ENCODE data around the gene ACTR2. TPM values are rescaled to one million over a fixed set of nuclear protein-coding genes. Genes with fewer than 3 reads are reported as not detected.
"Not testable (repeated sequence)": the region's sequence is repeated elsewhere in the genome, so short reads cannot be mapped to it uniquely, and the experiment has no call there.

The ACTR2 gene
- total RNA-seq: 100 to 1,000 TPM in 5 of 7 donors, 10 to 100 TPM in 2; 33.4 to 146 (median 113) TPM
- polyA plus RNA-seq: 100 to 1,000 TPM in 1 of 2 donors, 10 to 100 TPM in 1; 46.3 to 129 TPM
- long read RNA-seq, donor 1, transcript ACTR2-201 (9 exons, 3,861 nt): major isoform, 101 of 120 reads
- long read RNA-seq, donor 1, partial matches to known transcripts: 3 of 120 reads
- long read RNA-seq, donor 1, other reads (novel, unspliced or antisense): 16 of 120 reads
- long read RNA-seq, donor 2, transcript ACTR2-201 (9 exons, 3,861 nt): major isoform, 41 of 60 reads
- long read RNA-seq, donor 2, partial matches to known transcripts: 19 of 60 reads
- long read RNA-seq, donor 2, other reads (novel, unspliced or antisense): 0 of 60 reads
- long read RNA-seq, donor 3, transcript ACTR2-201 (9 exons, 3,861 nt): major isoform, 22 of 27 reads
- long read RNA-seq, donor 3, partial matches to known transcripts: 2 of 27 reads
- long read RNA-seq, donor 3, other reads (novel, unspliced or antisense): 3 of 27 reads

GRCh38 chr2:65227456-65228262, at the start of gene ACTR2:
Gene ACTR2, plus strand, starts transcription at chr2:65227831. Its CDS starts 79 bp downstream, at chr2:65227910.
- Histone ChIP-seq H3K27me3 (no peaks in the 10 kb centered on the region), H3K9me3 (no peaks in the 10 kb centered on the region), H3K4me3 (peak within 1 kb of the TSS; percentile 59), H3K4me1 (ENCODE audit: insufficient read depth) (peaks cover 1% of the 10 kb centered on the region), H3K36me3 (no peaks in the 10 kb centered on the region), H3K27ac (peak within 1 kb of the TSS; percentile 36 to 58)
- WGBS, 3 donors: 0% methylated on average over 55 to 82 of the region's 82 CpGs
- DNase-seq: peak; percentile 93 to 97 (median 95)
- intact Hi-C loops (cut with DNase I): no loop called here
- TF ChIP-seq POLR2A (IDR thresholded peaks at IDR 0.05): peak; percentile 45
- TF ChIP-seq EP300 (IDR thresholded peaks at IDR 0.05): no peak

- no peak for DNase-seq
- 84 to 87% (median 84%) methylated on average over 5 of the region's 5 CpGs for WGBS, 3 donors
- Histone ChIP-seq H3K9me3 (no peaks in the 10 kb centered on the region), H3K27ac (no peak overlapping the region), H3K4me3 (no peak overlapping the region), H3K4me1 (ENCODE audit: insufficient read depth) (no peaks in the 10 kb centered on the region), H3K36me3 (no peaks in the 10 kb centered on the region), H3K27me3 (no peaks in the 10 kb centered on the region)
- intact Hi-C loops (cut with DNase I): loop anchor here in 2 of 4 donors (10.0 kb wide), 2 partner anchors 108 to 118 kb away; no protein-coding TSS in a partner anchor
- TF ChIP-seq POLR2A (IDR thresholded peaks at IDR 0.05): no peak
- no peak for TF ChIP-seq CTCF (IDR thresholded peaks at IDR 0.05)
- no peak for TF ChIP-seq EP300 (IDR thresholded peaks at IDR 0.05)
Observed at GRCh38 chr2:65182570-65182969, 45.1 kb upstream of the ACTR2 start.

GRCh38 chr2:65183406-65183805, 44.2 kb upstream of the ACTR2 start:
- intact Hi-C loops (cut with DNase I): loop anchor here in 2 of 4 donors (10.0 kb wide), 2 partner anchors 109 to 119 kb away; no protein-coding TSS in a partner anchor
- H3K27me3 ChIP-seq: not testable (repeated sequence)

GRCh38 chr2:65185012-65185411, 42.6 kb upstream of the ACTR2 start:
- Histone ChIP-seq H3K4me3 (no peak overlapping the region), H3K9me3 (no peaks in the 10 kb centered on the region), H3K4me1 (ENCODE audit: insufficient read depth) (no peaks in the 10 kb centered on the region), H3K27me3 (no peaks in the 10 kb centered on the region), H3K36me3 (no peaks in the 10 kb centered on the region), H3K27ac (no peak overlapping the region)
- WGBS, 3 donors: 86 to 93% (median 87%) methylated on average over 3 of the region's 3 CpGs
- intact Hi-C loops (cut with DNase I): loop anchor here in 3 of 4 donors (5.0 to 10.0 kb wide), 3 partner anchors 110 to 120 kb away; no protein-coding TSS in a partner anchor
- DNase-seq: no peak
- TF ChIP-seq POLR2A (IDR thresholded peaks at IDR 0.05): no peak
- no peak for TF ChIP-seq EP300 (IDR thresholded peaks at IDR 0.05)
- no peak for TF ChIP-seq CTCF (IDR thresholded peaks at IDR 0.05)

More at GRCh38 chr2:65183406-65183805, 44.2 kb upstream of the ACTR2 start:
- H3K36me3 ChIP-seq; H3K4me1 ChIP-seq (ENCODE audit: insufficient read depth); H3K27ac ChIP-seq; H3K9me3 ChIP-seq; H3K4me3 ChIP-seq; DNase-seq: not testable (repeated sequence)
- WGBS, 3 donors: 87 to 92% (median 91%) methylated on average over 4 of the region's 4 CpGs
